Omental fat pad (tissue), 4 donors: ENCODE measurements around the gene SP140. TPM values are rescaled to one million over a fixed set of nuclear protein-coding genes. Genes with fewer than 3 reads are reported as not detected.

Experiments
- ATAC-seq: fragments of 150-250 bp; one replicate; pipeline ENCODE4 v1.9.1; 2016; ENCODE audit warnings: mild to moderate bottlenecking, moderate library complexity; ENCODE audit not compliant: low FRiP score
- DNase-seq: peaks from one replicate; pipeline ENCODE4 v3.0.0-alpha.2; 2019; ENCODE audit warnings: low spot score
- CTCF ChIP-seq, 3 donors: fragments of 450-650 bp; IDR thresholded peaks; one replicate each; pipeline ENCODE4 v1.5.1; 2016 to 2017; ENCODE audit warnings: antibody characterized with exemption in 3 of 3, mild to moderate bottlenecking in 3 of 3, moderate library complexity in 2 of 3
- total RNA-seq, 4 donors: library from RNA; depleted of rRNA; stranded (reverse); fragments of >200 nt; gene quantifications; one replicate each; pipeline ENCODE4 v1.1.0, GENCODE V29; 2016

Gene SP140
- total RNA-seq, 4 donors from 2014 or later, result 2.1 to 9.7 (median 5.4) TPM

- no peak for ATAC-seq
- no peak for DNase-seq
- TF ChIP-seq CTCF (IDR thresholded peaks at IDR 0.05), result no peak
Measured at GRCh38 chr2:230202430-230203109, 23.0 kb upstream of the SP140 start.

- TF ChIP-seq CTCF (IDR thresholded peaks at IDR 0.05), result no peak
- ATAC-seq (no peak), DNase-seq (no peak)
Measured at GRCh38 chr2:230203110-230203676, 22.3 kb upstream of the SP140 start.

- ATAC-seq, result no peak
- no peak for TF ChIP-seq CTCF (IDR thresholded peaks at IDR 0.05)
- DNase-seq, result no peak
Measured at GRCh38 chr2:230205034-230205433, 20.5 kb upstream of the SP140 start.

GRCh38 chr2:230205721-230206120, 19.8 kb upstream of the SP140 start:
- ATAC-seq, result no peak
- no peak for TF ChIP-seq CTCF (IDR thresholded peaks at IDR 0.05)

GRCh38 chr2:230208576-230208975, 17.0 kb upstream of the SP140 start:
- no peak for TF ChIP-seq CTCF (IDR thresholded peaks at IDR 0.05)
- ATAC-seq (no peak), DNase-seq (no peak)

More at GRCh38 chr2:230205721-230206120, 19.8 kb upstream of the SP140 start:
- DNase-seq, result no peak

GRCh38 chr2:230209422-230210051, 16.0 kb upstream of the SP140 start:
- TF ChIP-seq CTCF (IDR thresholded peaks at IDR 0.05), result no peak
- ATAC-seq, result no peak

More at GRCh38 chr2:230209422-230210051, 16.0 kb upstream of the SP140 start:
- DNase-seq, result no peak
